ENCODE measurements around the gene SETX. TPM values are rescaled to one million over a fixed set of nuclear protein-coding genes. Genes with fewer than 3 reads are reported as not detected.

SETX gene
- total and polyA plus RNA-seq, 12 donors, result 16.9 to 35.1 (median 27.4) TPM

DNA sequence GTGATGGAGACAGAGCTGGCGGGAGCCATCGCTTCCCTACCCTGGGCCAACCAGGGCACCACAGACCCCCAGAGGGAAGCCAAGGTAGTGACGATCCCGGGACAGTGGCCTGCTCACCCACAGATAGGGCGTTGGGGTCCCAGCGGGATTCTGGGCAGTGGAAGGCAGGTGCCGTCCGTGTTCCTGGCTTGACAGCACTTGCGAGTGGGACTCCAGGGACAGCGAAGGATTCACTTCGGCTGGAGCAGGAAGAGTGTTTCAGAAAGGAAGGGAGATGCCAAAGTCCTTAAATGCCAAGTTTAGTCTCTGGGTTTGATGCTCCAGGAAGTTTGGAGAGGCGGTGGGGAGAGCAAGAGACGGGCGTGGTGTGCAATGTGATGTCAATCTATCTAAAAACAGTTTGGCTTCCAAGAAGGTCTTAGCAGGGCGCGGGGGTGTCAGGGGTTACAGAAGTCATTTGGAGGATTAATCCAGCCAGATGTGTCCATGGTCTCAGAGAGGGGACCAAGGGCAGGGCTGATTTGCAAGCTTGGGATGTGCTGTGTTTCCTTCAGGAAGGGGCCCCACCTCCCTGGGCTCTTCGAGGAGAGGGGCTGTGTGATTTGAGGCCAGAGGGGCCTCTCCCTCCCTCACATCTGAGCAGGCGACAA, 118.0 kb downstream of the SETX start:
- H3K27ac ChIP-seq, result peak overlapping the region in 3 of 10 donors; percentile 30 to 68 (median 63)
- H3K4me1 ChIP-seq, result peaks cover 4 to 40% (median 12%) of the 10 kb centered on the region in 9 donors
- 42 to 44% methylated on average over 18 of the region's 18 CpGs for WGBS, 2 donors
- no peak overlapping the region for H3K4me3 ChIP-seq
- intact Hi-C loops (cut with DNase I), result loop anchor here (1.0 to 10.0 kb wide), 11 partner anchors 62 to 478 kb away; no protein-coding TSS in a partner anchor
- ATAC-seq (no peak), DNase-seq (no peak)
- H3K27me3 ChIP-seq, result peaks cover 0 to 13% (median 6%) of the 10 kb centered on the region in 7 donors
- no peaks in the 10 kb centered on the region for H3K9me3 ChIP-seq
- no peaks in the 10 kb centered on the region for H3K36me3 ChIP-seq
- TF ChIP-seq, protein P1, sequence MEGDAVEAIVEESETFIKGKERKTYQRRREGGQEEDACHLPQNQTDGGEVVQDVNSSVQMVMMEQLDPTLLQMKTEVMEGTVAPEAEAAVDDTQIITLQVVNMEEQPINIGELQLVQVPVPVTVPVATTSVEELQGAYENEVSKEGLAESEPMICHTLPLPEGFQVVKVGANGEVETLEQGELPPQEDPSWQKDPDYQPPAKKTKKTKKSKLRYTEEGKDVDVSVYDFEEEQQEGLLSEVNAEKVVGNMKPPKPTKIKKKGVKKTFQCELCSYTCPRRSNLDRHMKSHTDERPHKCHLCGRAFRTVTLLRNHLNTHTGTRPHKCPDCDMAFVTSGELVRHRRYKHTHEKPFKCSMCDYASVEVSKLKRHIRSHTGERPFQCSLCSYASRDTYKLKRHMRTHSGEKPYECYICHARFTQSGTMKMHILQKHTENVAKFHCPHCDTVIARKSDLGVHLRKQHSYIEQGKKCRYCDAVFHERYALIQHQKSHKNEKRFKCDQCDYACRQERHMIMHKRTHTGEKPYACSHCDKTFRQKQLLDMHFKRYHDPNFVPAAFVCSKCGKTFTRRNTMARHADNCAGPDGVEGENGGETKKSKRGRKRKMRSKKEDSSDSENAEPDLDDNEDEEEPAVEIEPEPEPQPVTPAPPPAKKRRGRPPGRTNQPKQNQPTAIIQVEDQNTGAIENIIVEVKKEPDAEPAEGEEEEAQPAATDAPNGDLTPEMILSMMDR (IDR thresholded peaks at IDR 0.05), result peak in 6 of 9 donors; percentile 1 to 45 (median 35)

DNA sequence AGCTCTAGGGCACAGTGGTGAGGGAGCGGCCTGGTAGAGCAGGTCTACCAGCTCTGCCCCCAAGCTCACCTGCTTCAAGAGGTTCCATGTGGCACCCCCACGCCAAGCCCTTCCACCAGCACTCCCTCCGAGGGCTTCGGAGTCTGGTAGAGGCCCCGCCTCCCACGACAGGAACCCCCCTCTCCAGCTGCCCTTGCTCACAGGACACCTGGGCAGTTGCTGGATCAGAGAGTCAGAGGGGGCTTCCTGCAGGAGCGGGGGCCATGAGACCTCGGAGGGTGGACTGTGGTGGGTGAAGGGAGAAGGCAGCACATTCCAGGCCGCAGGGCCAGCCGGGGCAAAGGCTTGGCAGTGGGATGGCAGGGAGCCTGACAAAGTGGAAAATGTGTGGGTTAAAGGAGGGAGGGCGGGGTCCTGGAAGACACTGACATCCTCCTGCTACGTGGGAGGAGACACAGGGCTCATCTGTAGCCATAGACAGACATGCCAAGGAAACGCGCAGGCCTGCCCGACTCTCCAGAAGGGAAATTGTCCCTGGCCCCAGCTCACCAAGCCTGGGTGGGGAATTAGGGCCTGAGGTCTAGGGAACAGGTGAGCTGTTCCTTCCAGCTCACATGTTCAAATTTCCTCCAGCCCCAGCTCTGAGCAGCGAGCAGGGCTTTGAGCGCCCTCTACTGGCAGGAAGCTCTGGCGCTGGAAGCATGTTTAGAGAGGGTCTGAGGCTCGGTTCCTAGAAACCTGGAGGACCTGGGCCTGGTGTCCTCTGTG, 118.7 kb downstream of the SETX start:
- Histone ChIP-seq H3K9me3 (no peaks in the 10 kb centered on the region), H3K36me3 (no peaks in the 10 kb centered on the region), H3K4me1 (peaks cover 0 to 39% (median 6%) of the 10 kb centered on the region in 9 donors), H3K27ac (no peak overlapping the region), H3K27me3 (peaks cover 0 to 20% (median 11%) of the 10 kb centered on the region in 7 donors), H3K4me3 (no peak overlapping the region)
- ATAC-seq (peak in 6 of 8 donors; percentile 12 to 43 (median 28)), DNase-seq (peak; percentile 72 to 76)
- WGBS, 2 donors, result 45 to 47% methylated on average over 19 of the region's 19 CpGs
- intact Hi-C loops (cut with DNase I), result loop anchor here (1.0 to 10.0 kb wide), 12 partner anchors 61 to 477 kb away; no protein-coding TSS in a partner anchor
- TF ChIP-seq, protein P1 (IDR thresholded peaks at IDR 0.05), result peak; percentile 91 to 99 (median 96)

DNA sequence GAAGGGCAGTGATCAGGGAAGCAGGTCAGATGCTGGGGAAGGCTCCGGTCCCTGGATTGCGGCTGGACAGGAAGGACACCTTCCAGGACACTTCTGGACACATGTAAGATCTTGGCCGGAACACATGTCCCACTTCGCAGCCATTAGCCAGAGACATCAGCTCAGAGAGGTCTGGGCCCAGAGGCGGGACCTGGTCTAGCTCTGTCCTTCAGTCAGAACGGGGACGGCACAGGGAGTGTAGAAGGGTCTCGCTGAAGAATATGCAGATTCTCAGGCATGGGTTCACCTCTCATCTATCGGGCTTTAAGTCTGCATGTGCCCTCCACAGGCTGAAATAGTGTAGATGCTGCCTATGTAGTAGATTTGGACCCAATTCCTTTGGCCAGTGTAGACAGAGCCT, 119.7 kb downstream of the SETX start:
- DNase-seq (no peak), ATAC-seq (no peak)
- Histone ChIP-seq H3K4me3 (no peak overlapping the region), H3K9me3 (no peaks in the 10 kb centered on the region), H3K27me3 (peaks cover 0 to 25% (median 14%) of the 10 kb centered on the region in 7 donors), H3K27ac (no peak overlapping the region), H3K4me1 (peaks cover 0 to 37% (median 6%) of the 10 kb centered on the region in 9 donors), H3K36me3 (no peaks in the 10 kb centered on the region)
- TF ChIP-seq, protein P1 (IDR thresholded peaks at IDR 0.05), result no peak
- 83 to 84% methylated on average over 9 of the region's 9 CpGs for WGBS, 2 donors
- intact Hi-C loops (cut with DNase I), result loop anchor here in 9 of 10 donors (2.0 to 10.0 kb wide), 8 partner anchors 60 to 473 kb away; no protein-coding TSS in a partner anchor

DNA sequence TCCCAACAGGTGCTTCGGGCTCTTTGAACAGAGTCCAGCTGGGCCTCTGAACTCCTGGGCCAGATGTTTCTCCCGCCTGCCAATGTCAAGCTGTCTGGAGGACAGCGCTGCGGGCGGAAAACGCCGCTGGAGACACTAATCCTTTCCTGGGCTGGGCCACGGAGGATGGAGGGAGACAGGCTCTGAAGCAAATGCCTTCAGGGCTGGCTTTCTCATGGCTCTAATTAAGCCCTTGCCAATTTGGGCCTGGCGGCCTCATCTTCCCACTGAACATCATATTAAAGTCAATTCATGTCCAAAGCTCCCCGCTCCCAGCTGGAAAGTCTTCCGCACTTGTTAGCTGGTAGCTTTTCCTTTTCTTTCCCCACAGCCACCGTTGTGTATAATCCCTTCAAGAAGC, 120.3 kb downstream of the SETX start:
- 69 to 70% methylated on average over 12 of the region's 12 CpGs for WGBS, 2 donors
- H3K9me3 ChIP-seq, result no peaks in the 10 kb centered on the region
- ATAC-seq (no peak), DNase-seq (no peak)
- TF ChIP-seq, protein P1 (IDR thresholded peaks at IDR 0.05), result no peak
- no peak overlapping the region for H3K27ac ChIP-seq
- intact Hi-C loops (cut with DNase I), result loop anchor here in 3 of 10 donors (2.0 to 10.0 kb wide), 5 partner anchors 60 to 460 kb away; no protein-coding TSS in a partner anchor
- H3K36me3 ChIP-seq, result no peaks in the 10 kb centered on the region
- H3K4me1 ChIP-seq, result peaks cover 0 to 37% (median 6%) of the 10 kb centered on the region in 9 donors
- no peak overlapping the region for H3K4me3 ChIP-seq
- peaks cover 0 to 25% (median 14%) of the 10 kb centered on the region in 7 donors for H3K27me3 ChIP-seq
